Epidermal melanocyte (primary cell): ENCODE results near the gene ACKR3.

Experiments
- DNase-seq: peaks from one replicate; pipeline ENCODE4 v3.0.0; 2011; ENCODE audit warnings: low spot score; ENCODE audit not compliant: insufficient read length

ACKR3 gene

DNA sequence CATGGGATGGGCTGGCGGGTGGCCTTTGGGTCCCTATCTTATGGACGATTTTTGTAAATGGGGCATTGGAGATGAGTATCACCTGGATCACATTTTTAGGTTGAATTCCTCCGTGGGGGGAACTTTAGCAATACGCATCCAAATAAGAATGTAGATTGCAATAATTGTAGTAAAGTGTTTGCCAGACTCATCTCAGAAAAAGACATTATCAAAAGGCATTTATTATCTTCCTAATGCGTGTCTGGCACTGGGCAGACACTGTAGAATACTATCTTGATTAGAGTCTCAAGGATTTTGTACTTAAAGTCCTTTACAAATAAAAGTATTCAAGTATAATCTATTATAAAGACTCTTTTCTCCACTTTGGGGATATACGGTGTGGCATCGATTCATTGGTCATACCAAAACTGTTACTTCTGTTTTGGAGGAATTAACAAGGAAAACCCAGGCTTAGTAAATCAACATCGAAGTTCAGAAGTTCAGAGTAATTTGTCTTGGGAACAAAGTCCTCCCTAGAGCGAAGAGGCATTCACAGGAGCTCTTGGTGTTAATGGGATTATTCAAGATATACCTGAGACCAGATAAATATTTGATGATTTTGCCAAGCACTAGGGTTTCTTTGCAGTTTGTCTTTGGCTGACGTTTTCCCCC, 578 bp upstream of the ACKR3 start:
- DNase-seq: no peak

DNA sequence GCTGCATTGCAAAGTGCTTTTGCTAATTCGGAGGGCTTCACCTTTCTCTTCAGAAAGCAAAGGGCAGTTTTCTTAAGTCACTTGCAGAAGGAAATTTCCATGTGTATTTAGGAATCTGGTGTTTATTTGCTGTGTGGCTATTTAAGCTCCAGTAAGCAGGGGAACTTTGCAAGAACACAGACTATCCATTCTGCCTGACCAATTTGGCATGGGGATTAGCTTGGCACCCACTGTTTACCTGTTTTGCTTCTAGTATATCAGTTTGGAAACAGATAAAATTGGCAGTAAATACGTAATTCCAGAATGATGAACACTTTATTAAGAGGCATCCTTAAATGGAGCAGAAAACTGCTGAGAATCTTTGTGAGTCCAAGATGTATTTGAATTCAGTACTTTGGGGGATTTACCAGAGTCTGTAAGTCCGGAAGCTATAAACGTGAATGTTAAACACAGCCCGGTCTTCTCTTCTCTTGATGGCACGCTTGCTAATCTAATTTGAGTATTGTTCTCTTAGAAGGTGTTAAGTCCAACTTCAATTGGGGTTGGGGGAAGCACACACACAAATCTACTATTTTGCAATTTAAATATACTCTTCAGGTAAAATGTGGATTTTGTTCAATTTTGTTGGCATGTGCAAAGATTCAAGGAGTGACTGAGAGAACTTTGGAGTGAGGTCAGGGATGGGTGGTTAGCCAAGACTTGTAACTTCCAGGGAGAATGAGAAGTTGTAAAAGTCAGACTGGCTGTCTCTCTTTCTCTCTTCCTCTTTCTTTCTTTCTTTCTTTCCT, 650 bp downstream of the ACKR3 start:
- DNase-seq: no peak

DNA sequence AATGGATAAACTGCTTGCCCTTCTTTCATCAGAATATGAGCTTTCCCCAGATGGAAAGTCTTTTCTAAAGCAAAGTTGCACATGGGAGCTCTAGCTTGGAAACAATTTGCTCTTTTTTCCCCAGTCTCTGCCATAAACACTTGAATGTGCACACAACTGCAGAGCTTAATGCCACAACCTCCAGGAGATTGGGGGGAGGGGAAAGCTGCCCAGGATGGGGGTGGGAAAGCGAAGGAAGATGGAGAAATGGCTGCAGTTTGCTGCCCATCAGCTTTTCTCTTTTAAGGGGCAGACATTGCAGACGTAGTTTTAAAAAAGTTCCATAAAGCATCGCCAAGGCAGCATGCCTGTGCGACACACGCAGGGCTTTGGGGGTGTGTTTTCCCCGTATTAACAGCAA, 1.5 kb downstream of the ACKR3 start:
- no peak for DNase-seq

DNA sequence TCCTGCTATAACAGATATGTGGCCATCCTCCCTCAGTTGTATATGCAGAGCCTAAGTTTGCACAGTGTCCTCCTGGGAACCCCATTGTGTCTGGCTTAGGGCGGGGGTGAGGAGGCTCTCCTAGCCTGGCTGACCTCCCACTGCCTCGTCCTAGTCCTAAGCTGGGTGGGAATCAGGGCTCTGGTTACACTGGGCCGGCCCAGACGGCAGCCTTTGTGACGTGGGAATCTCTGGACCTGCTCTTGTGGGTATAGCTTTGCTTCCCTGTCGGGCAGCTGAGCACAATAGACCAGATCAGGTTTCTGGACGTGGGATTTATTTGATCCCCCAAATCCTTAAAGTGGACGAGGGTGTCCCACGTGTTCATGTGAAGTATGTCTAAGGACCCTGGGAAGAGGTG, 2.9 kb downstream of the ACKR3 start:
- no peak for DNase-seq

DNA sequence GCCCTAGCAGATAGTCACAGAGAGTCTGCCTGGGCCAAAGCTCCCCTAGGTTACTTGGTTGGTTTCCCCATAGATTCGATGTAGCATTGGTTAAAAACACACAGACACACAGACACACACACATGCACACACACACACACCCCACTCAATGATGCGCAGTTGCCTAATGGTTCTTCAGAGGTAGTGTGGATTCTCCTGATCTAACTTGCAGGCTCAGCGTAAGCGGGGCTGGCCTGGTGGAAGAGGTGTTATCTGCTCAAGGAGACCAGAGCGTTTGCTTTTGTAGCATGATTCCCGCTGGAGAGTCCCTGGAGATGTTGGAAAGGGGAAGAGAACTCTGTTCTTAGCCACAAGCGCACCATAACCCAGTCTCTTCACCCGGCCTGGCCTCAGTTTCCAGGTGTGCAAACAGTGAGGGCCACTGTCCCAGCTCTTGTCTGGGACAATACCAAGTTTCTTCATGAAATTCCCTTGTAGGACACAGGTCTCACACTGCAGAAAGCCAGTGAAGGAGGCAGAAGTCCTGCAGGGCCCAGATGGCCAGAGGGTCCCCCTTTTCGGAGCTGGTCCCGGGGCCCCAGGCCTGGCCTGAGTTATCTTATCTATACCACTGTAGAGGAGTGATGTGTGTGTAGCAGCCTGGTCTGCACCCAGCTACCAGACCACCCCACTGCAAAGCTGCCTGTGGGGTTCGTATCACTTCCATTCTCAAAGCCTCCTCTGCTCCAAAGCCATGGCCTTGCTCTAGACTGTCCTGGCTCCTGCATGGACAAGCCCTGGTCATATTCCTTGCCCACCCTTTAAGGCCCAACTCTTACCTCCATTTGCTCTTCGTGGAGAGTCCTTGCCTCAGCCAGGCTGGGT, 3.7 kb downstream of the ACKR3 start:
- no peak for DNase-seq

DNA sequence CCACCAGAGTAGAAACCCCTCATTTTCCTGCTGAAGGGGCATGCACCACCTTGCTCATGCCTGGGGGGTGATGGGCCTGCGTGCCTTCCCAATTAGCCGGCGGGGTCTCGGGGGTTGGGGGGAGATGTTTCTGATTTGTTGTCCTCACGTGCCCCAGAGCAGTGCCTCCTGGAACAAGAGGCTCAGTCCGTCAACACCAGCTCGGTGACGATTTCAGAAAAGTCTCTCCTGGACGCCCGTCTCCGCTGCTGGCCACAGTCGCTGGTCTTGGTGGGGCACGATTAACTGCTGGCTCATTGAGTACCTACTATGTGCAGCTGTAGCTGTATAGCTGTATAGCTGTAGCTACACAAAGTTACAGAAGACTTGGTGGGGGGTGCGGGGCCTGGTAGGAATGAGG, 4.4 kb downstream of the ACKR3 start:
- DNase-seq: no peak

DNA sequence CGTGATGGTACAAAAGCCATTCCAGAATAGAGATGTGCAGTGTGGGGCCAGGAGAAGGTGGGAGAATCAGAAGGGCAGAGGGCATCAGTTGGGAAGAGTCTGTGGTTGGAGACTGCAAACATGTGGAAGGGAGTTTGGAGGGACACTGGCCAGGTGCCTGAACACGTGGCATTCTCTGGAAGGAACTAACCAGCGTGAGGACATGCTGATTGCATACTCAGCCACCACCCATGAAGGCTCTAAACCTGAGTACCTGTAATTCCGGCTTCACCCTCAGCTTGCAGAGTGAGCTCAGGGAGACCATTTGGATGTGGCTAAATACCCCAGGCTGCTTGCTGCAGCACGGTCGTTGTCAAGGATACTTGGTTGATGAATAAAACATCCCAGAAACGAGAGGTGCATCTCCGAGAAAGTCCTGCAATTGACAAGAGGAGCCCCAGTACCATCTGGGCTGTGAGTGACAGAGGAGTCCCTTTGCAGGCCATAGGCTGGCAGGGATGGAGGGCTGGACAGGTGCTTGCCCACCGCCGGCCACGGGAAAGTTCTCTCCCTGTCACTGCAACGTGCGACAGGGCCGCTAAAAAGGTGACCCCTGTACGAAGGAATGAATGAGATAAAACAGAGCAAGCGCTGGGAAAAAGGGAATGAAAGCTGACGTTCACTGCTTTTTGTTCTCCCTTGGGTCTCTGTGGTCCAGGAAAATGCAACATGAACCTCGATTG, 5.0 kb downstream of the ACKR3 start:
- DNase-seq: no peak

DNA sequence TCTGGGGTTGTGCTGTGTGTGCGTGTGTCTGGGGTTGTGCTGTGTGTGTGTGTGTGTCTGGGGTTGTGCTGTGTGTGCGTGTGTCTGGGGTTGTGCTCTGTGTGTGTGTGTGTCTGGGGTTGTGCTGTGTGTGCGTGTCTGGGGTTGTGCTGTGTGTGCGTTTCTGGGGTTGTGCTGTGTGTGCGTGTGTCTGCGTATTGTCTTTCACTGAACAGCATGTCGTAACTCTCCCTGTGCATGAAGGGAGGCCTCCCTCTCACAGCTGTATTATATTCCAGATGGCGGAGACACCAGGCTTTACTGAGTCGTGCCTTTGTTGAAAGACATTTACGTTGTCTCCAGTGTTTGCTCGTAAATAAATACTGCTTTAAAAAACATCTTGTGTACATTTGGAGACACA, 5.9 kb downstream of the ACKR3 start:
- no peak for DNase-seq

DNA sequence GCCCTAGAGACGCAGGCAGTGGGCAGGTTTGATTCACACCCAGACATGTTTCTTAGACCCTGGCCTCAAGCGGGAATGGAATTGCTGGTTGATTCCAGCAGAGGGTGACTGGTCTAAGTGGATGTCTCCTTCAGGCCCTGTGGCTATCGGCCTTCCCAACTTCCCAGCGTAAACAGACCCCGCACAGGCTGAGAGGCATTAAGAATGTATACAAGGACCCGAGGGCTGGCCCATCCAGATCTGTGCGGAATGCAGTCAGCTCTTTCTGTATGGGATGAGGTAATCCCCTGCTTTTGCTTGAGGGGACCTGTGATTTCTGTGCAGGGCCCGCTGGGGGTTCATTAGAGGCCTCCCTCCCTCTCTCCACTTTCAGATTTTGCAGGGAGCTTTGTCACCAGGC, 6.5 kb downstream of the ACKR3 start:
- DNase-seq: no peak

DNA sequence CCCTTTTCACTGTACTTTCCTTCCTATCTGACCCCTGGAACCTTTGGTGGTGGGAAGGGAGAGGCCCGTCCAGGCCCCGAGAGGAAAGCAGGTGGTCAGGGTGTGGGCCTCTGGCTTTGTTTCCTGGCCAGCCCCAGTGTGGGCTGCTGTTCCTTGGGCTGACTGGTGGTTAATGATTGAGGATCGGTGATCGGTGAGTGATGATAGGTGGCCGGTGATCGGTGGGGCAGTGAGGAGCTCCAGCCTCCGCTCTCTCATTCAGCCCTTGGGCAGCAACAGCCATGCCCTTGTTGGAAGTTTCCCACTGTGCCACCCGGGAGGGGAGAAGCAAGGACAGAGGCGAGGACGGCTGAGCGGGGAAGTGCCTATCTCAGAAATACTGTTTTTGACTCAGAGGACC, 7.3 kb downstream of the ACKR3 start:
- no peak for DNase-seq

DNA sequence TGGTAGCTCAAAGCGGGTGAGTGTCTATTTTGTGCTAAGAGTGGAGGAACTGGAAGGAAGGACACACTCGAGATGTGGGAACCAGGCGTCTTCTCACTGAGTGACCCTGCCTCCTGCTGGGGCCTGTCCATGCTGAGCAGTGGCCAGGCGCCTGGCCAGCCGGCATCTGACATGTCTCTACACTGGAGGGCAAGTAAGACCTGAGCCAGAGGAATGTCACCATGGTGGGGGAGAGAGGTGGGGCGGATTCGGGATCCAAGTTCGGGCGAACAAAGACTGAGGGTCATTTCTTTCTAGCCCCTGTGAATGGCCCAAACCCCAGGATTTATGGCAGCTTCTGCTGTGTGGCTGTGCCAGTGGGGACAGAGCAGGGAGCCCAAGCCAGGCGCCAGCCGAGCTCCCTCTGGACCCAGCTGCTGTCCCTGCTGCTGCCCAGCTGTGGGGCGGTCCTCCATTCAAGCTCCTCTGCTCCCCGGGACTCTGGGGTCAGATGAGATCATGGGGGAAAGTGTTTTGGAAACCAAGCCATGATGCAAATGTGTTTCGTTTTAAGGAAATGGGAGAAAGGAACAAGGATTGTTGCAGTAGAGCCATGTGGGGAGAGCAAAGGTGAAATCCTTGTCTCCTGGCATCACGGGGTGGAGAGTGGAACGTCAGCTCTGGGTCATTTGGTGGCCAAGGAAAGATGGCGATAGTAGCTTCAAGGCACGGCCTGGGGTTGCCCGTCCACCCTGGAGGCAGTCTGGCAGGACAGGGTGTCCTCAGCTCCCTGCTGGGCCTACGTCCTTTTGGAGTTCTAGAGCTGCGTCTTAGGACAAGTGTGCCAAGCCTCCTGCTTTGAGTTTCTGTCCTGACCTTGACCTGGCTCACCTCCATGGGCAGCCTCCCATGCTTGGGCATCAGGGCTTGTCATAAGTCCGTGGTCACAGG, 8.1 kb downstream of the ACKR3 start:
- no peak for DNase-seq

DNA sequence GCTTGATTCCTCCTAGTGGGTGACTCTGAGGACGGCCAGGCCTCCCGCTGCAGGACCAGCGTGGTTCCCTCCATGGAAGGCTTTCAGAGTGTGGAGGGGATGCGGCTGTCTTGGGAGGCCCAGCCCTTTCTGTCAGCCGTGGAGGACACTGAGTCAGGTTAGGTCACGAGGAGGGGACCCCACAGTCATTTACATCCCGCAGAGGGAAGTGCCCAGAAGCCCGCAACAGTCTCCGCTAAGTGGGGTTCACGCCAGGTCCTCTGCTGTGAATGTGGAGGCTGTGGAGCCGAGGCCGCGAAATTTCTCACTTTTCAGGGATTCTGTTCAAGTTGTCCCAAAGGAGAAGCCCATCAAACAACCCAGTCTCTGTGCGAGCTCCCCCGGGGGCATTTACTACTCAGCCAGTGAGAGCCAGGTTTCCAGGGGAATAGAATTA, 8.8 kb downstream of the ACKR3 start:
- no peak for DNase-seq

DNA sequence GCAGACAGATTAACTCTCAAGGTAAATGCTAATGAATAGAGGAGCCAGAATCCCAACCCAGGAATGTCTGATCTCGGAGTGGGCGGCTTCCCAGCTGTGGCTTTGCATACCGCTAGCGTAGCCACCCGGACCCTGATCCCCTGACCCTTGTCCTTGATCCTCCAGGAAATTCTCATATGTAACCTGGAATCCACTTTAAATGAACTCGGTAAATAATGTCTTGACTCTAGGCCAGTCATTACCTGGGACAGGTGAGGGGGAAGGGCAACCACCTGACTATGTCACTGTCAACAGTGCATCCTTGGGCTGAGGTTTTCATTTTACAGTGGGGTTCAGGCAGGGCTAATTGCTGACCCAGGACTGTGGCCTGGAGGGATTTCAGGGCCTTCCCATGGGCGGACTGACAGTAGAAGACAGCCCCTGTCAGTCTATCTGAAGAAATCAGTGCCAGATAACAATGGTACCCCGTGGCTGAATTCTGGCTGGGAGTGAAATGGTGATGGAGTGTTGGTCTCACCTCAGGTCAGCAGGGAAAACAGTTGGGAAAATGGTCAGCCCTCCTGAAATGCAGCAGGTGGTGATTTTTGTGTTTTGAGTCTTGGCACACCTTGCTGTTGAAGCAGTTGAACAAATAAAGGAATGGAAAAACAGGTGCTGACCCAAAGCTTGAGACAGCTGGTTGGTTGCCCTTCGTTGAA, 9.6 kb downstream of the ACKR3 start:
- DNase-seq: no peak

DNA sequence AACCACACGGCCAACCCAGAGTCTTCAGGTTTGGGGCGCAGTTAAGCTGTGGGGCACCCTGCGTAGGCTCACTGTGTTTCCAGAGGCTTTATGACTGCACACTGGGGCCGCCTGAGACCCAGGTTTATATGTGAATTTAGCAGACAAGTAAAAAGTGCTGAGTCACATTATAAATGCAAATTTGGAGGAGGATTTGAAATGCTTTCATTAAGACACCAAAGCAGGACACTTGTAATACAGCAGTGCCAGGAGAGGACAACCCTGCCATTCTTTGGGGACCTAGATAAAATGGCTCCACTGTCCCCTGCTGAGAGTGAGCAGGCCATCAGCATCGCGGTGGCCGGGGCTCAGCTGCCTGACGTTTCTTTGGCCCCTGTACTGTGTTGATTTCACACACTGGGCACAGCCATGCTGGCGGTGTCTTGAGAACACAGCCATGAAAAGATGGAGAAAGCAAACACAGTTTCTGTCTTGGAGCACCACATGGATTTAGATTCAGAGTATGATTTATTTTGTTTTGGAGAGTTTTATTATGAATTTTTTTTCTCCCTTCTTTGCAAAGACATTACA, 10.2 kb downstream of the ACKR3 start:
- no peak for DNase-seq

DNA sequence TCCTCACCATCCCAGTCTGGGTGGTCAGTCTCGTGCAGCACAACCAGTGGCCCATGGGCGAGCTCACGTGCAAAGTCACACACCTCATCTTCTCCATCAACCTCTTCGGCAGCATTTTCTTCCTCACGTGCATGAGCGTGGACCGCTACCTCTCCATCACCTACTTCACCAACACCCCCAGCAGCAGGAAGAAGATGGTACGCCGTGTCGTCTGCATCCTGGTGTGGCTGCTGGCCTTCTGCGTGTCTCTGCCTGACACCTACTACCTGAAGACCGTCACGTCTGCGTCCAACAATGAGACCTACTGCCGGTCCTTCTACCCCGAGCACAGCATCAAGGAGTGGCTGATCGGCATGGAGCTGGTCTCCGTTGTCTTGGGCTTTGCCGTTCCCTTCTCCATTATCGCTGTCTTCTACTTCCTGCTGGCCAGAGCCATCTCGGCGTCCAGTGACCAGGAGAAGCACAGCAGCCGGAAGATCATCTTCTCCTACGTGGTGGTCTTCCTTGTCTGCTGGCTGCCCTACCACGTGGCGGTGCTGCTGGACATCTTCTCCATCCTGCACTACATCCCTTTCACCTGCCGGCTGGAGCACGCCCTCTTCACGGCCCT, 11.2 kb downstream of the ACKR3 start:
- DNase-seq: no peak

DNA sequence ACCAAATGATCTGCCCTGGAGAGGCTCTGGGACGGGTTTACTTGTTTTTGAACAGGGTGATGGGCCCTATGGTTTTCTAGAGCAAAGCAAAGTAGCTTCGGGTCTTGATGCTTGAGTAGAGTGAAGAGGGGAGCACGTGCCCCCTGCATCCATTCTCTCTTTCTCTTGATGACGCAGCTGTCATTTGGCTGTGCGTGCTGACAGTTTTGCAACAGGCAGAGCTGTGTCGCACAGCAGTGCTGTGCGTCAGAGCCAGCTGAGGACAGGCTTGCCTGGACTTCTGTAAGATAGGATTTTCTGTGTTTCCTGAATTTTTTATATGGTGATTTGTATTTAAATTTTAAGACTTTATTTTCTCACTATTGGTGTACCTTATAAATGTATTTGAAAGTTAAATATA, 11.9 kb downstream of the ACKR3 start:
- no peak for DNase-seq

DNA sequence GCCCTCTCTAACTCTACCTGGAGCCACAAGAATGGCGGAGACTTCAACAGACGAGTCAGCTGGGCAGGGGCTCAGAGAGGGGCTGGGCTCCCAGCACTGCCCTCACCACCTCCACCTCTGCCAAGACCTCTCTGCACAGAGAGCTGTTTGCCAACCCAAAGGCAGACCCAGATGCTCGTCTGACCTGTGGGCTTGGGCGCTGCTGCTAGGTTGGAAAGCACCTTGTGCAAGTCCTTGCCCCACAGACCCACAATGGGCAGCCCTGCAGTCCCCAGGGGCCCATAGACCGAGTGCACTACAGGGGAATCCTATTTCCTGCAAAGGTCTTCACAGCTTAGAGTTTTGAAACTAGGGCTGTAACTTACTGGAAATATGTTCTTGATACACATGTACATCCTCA, 13.3 kb downstream of the ACKR3 start:
- no peak for DNase-seq

DNA sequence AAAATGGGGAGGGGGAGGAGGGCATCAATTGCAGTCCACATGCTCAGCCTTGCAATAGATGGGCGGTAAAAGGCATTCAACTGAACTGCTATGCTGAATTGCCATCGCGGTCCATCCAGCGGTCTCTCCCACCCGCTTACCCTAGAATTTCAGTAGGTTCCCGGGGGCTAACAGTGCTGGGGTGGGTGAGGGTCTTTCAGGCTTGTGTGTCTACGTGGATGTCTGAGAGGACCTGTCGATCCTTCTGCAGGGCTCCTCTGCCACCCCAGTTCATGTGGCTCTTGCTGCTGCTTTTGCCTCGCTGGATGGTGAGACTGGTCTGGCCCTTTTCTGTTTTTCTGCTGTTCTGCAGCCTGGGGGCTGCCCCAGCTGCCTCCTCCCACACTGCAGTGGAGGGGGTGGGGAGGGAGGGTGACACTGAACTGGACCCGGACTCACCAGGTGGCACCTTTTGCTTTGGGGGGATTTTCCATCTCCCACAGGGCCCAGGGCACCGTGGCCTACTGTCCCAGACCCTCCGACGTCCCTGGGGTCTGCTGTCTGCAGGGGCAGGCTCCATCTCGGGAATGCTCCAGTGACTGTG, 14.1 kb downstream of the ACKR3 start:
- DNase-seq: no peak
